HG03039 (cell line): ENCODE data around the gene CD99L2.
A peak's percentile ranks its signal among the peaks of the same experiment; 100 is the strongest.

Experiments
- ATAC-seq: cut with Tn5 transposase; IDR thresholded peaks from one replicate; pipeline ENCODE4 v1.9.1; 2021; ENCODE audit warnings: mild to moderate bottlenecking, moderate library complexity; ENCODE audit not compliant: unreplicated experiment

Gene CD99L2

DNA sequence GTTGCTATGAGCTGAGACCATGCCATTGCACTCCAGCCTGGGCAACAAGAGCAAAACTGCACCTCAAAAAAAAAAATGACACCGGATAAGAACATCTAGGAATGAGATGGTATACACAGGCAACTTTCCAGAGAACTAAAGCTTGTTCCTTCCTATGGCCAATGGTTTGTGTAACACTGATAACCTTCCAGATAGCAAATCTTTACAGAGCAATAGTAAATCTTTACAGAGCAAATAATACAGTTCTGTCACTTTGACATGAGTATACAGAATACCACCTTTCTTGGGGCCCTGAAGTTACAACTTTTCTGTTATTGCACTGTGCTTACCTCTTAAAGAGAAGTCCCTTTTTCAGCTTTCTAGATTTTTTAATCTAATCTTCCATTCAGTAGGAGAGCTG is 91.6 kb downstream of the CD99L2 start:
- ATAC-seq, result no peak

DNA sequence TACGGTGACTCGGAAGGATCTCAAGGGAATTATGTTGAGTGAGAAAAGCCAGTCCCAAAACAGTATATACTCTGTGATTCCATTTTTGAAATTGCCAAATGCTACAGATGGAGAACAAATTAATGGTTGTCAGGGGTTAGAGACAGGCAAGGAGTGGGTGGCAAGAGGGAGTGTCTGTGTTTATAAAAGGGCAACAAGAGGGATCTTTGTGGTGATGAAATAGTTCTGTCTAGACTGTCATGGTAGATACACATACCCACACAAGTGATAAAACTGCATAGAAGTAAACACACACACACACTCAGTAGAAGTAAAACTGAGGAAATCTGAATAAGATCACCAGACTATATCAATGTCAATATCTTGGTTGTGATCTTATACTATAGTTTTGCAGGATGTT is 92.7 kb downstream of the CD99L2 start:
- ATAC-seq, result no peak

DNA sequence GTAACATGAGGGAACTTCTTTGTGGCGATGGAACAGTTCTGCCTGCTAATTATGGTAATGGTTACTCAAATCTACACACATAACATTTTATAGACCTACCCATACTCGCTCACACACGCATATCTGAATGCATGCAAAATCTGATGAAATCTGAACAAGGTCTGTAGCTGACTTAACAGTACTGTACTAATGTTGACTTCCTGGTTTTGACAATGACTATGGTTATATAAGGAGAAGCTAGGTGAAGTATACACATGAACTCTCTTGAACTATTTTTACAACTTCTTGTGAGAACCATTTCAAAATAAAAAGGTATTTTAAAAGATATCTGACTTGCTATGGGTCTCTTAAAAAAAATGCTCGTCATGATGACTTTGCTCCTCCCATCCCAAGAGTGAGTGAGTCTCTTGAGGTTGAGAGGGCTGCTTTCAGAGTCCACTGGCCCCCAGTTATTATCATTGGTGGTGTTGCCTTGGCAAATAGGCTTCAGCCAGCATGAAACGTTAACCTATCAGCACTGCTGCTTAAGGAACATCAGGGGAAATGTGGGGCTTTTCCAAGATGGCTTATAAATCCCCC is 105.4 kb downstream of the CD99L2 start:
- no peak for ATAC-seq

DNA sequence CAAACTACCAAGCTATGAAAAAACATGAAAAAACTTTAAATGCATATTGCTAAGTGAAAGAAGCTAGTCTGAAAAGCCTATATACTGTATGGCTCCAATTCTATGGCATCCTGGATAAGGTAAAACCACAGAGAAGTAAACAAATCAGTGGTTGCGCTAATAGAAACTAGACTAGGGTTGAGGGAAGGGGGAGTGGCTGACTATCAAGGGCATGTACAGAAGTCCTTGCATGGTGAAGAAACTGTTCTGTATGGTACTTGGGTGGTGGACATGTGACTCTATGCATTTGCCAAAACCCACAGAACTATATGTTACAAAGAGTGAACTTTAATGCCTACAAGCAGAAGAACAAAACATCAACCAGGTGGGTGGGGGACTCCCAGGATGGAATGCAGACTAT is 108.4 kb downstream of the CD99L2 start:
- ATAC-seq, result no peak

DNA sequence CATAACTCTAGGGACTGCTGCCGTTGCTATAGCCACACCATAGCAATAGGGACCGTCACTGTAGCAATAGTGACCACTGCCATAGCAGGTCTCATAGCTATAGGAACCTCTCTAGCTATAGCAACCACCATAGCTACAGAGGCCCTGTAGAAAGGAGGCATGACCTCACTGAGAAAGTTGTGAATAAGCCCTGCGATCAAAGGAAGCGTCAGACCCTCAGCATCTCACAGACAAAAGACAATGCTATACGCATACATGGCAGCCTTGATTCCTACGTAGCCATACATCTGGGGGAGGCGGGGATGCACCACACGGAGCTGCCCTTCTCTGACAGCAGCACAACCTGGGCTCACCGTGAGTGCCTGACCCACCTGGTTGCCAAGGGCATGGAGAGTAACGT is 116.8 kb downstream of the CD99L2 start:
- ATAC-seq, result no peak

DNA sequence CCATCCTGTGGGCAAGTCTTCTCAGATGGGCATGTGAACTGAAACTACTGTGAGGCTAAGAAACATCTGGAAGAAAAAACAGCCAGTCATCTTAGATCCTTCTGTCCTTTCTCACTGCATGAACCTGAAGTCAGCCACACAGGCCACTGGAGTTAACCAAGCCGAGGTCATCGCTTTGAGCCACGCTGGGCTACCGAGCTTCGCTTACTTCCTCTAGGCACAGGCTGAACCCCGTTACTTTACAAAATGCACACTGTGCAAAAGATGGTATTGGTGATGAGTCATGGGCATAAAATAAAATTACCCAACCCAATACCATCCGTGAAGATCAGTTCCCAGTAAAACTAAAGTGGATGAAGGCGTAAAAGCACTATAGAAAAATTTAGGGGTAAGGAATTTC is 119.1 kb downstream of the CD99L2 start:
- no peak for ATAC-seq

DNA sequence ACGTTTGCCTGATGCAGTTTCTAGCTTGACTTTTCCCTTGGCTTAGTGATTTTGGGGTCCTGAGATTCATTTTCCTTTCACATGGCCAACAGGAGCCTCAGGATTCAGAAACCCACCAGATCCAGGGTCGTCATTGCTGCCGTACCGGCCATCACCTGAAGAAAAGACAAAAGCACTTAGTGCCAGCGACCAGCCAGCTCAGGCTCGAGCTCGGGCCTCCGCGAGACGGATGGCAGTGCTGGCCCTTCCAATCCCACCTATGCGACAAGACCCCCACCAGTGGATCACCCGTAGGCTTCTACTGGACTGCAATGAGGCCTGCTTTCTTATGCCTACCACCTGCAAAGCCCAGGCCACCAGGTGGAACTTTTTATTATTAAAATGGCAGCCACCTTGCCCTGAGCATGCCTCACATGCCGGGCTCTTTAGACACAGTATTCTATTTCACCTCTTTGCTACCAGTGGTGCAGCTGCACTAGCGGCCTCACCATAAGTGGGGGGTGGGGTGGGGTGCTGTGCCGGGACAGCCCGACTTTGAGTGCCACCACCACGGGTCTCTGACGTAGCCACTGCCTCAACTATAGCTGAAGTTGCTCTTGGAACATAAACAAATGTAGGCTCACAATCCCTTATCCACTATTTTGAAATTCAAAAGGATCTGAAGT is 121.0 kb downstream of the CD99L2 start:
- no peak for ATAC-seq

DNA sequence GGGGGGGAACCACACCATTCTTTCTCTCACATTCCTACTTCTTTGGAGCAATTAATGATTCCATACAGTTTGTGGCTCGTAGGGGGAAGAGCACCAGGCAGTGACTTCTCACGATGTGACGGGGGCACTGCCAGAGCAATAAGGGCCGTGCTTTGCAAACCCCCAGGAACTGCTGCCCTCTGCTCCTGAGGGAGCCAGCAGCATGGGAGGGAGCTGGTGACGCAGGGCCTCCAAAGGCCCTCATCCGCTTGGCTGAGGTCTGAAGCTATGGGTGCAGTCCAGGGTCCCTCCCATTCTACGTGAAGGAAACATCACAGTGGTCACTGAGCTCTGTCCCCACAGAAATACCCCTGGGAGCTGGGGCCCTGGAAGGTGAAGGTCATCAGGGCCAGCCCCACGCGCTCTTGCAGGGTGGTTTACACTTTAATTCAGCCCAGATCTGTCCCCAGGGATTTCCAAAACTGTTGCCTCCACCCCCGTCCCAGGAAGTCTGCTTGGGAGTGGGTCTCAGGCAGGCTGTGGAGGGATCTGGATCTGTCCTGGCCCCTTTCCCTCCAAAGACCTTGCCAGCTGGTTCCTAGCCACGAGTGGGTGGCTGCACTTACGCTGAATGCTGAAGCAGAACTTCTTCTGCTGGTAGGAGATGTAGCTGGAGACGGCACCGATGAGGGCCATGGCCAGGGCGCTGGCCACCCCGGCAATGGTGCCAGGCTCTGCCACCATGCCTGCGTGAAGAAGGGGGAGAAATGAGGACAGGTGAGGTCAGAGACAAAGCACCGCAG is 122.7 kb downstream of the CD99L2 start:
- ATAC-seq, result no peak

DNA sequence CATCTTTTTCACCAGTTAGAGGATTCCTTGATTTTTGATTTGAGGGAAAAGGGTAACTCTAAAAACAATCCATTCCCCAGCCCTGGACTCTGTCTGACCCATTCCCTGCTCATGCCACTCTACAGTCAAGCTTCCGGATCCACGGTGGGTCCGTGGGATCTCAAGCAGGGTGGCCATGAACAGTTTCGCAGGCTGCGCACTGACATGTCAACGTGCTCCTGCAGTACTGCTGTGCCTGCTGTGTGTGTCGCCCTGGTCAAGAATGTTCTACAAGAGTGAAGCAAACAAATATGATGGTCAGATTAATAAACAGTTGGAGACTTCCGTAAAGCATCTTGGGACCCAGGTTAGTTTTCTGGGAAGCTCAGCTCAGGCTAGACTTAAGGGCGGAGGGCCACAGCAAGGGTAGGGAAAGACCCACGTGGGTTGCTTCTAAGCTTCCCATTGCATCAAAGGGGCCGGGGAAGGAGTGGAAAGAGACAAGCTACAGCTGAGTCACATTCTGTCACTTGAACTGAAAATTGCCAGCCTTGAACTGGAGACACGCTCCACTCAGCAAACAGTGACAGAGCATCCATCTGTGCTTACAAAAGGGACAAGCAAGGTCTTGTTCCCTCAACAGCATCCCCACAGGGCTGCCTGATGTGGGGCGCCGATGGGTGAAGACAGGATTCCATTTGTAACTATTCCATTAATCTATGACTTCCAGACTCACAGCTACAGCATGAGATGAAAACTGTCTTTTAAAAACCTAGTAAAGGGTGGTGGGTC is 123.5 kb downstream of the CD99L2 start:
- no peak for ATAC-seq

DNA sequence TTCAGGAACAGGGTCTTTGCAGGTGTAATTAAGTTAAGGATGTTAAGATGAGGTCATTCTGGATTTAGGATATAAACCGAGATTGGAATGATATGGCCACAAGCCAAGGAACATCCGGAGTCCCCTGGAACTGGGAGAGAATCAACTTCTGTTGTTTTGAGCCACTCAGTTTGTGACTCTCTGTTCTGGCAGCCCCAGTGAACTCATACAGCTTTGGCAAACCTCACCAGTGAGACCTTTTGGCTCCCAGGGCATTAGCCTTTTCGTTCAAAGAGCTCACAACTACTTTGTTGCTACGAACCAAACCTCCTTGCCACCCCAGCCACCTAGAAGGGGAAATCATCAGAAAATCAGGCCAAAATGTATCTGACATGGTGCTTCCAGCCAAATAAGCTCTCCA is 124.8 kb downstream of the CD99L2 start:
- ATAC-seq, result no peak

DNA sequence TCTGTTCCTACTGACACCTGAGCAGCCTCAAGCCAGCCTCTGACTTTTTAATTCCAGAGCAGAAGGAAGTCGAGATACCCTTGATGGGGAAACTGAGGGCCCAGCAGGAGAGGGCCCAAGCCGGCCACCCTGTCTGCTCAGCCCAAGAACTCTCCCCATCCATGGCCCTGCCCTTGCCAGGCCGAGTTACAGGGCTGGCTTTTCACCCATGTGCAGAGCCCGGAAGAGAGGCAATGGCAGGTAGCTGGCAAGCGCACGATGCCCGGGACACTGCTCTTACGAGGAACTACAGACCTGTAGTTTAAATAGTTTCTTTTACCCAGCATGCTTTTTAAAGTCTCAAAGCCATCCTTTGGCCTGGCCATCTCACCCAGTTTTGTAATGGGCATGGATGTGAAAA is 125.4 kb downstream of the CD99L2 start:
- ATAC-seq, result no peak

DNA sequence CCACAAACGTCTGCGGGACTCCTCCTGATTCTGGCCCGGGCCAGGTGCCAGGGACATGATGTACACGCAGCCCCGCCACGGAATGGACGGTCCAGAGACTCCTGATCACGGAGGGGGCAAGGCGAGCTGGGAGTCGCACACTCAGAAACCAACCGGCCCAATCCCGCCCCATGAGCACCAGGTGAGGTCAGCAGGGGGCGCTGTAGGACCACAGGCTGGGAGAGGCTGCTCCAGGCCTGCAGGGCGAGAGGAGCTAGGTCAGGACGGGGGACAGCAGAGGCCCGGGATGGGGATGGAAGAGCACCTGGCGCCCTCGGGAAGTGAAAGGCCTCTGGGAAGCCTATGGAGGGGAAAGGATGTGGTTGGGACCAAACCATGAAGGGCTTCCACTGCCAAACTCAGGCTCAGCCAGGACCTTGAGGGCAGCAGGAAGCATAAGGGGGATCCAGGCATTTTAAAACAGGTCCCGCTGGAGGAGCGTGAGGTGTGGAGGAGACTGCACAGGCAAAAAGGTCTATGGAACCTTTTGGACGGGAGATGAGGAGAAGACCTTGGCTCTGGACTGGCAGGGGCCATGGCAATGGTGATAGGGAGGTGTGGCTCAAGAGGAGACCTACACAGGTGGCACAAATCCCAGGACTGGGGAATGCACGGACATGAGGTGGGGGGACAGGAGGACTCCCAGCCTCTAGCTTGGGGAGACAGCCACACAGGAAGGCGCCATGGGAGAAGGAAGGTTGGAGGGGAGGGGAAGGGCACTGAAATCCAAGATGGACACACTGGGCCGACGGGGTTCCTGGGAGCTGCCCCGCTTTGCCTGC is 126.1 kb downstream of the CD99L2 start:
- peak; percentile 67 for ATAC-seq

DNA sequence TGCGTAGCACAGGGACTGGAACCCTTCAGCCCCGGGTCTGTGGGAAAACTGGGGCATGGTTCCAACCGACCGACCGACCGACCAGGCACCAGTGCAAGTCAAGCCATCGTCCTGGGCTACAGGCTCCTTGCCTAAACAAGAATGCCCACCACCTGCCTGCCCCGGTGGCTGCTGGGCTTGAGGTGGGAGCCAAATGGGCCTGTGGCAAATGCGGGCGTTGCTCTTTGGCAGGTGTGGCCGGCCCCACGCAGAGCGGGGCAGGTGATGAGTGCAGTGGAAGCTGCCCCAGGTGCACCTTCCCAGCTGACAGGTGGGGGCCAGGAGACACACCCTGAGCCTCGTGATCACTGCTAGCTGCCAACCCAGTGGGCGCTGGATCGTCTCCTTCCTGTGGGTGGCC is 127.4 kb downstream of the CD99L2 start:
- ATAC-seq, result no peak

DNA sequence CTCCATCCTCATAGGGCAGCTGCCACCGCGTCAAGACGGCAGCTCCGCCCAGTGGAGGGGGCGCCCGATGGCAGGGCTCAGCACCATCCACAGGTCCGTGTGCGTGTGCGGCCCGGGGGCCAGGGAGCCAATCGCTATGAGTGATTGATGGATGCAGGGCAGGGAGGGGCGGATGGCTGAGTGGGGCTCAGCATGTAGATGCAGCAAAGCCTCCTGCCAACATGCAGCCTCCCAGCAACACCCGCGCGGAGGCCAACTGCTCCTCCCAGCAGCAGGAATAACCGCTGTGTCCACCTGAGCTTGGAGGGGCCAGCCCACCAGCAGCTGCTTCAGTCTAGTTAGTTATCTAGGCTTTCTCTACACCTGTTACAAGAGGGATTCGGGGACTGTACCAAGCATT is 127.8 kb downstream of the CD99L2 start:
- no peak for ATAC-seq

DNA sequence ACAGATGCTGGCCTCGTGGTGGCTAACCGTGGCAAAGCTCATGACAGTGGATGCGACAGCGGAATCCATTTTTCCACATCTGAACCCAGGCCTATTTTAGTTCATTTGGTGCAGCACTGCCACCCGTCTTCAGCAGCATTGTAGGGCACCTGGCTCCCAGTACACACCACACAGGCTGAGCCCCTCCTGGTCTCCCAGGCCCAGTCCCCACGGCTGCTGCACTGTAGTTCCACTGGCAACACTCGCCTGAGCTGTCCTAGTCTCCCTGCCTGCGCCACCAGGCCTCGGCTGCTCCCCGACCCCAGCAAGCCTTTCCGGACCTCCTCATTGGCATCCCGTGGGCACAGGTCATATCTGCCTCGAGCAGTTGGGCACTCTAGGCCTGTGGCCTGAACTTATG is 129.1 kb downstream of the CD99L2 start:
- ATAC-seq, result no peak

DNA sequence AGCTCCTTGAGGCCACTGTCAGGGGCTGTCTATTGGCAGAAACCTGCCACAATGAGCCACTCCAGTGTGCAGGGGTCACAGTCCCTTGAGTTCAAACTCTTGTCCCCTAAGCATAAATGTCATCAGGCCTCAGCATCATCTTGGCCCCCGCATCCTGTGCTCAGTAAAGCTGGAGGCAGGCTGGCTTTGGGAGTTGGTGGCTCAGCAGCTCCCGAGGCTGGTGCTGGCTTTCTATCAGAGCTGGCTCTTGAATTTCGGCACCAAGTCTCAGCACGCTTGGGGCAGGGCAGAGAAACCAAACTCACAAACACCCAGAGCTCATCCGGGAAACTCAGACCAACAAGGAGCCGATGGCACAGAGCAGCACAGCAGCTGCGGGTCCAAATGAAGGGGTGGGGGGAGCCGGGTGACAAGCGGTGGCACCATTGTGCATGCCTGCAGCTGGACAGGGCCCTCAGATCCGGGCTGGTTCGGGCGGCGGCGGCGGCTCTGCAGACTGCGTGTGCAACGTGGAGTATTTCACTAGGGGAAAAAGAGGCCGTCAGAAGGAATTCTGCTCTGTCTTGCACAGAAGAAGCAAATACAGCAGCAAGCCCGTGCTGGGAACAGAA is 129.8 kb downstream of the CD99L2 start:
- ATAC-seq, result no peak

DNA sequence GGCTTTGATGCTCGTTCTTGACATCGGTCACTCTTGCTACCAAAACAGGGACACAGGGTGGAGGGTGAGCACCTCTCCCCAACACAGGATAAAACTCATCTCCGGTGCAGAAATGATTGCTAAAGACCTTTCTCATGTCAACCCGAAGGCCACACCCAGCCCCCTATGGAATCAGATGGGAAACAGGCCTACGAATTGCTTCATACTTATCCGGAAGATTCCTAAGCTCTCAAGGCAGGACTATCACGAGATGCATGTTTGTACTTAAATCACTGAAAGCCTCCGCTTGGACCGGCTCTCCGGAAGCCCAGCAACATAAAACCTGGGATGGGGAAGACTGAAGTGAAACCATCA is 130.4 kb downstream of the CD99L2 start:
- ATAC-seq, result no peak

DNA sequence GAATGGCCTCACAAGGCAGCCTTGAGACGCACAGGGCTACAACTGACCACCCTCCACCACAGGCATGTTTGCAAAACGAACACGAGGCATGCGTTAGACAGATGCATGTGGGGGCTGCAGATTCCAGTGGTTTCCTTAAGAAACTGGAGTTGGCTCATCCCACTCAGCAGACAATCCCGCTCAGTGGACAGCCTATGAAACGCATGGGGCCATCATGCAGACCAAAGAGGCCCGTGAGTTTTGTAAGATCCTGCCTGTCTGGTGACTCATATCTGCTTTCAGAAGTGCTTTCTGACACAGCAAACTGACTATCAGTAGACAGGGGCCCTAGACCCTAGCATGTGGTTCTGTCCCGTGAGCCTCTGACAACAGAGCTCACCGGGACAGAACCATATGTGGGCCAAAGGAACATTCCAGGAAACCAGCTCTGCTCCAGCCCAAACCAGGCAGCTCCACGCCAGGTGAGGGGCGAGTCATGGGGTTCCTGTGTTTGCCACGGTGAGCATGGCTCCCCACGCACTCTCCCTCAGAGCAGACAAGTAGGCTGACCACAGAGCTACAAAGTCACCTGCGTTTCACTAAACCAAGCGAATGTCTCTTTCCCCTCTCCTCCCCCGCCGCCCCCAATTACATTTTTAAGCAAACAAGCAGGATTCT is 130.9 kb downstream of the CD99L2 start:
- ATAC-seq, result no peak

DNA sequence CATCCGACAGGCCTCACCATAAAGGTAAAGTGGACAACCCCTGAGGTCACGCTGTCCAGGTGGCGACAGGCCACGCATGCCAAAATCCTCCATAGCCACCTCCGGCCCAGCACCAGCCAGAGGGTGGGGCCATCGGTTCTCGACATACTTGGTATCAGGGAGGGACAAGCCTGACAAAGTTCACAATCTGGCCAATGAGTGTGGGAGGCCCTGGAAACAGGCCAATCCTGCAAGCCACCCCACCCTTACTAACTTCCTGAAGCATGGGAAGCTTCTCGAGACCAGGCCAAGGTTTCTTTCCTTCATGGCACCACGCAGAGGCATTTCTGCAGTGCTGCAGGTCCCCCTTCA is 131.4 kb downstream of the CD99L2 start:
- ATAC-seq, result no peak
